ENCODE data around the gene TMEM150B. TPM values are rescaled to one million over a fixed set of nuclear protein-coding genes. Genes with fewer than 3 reads are reported as not detected.

TMEM150B gene
- total and polyA plus RNA-seq, 2 of the 13 experiments (the other 11 are each of a cell fraction or from before 2014, with no cell fraction given): 1.3 to 1.8 TPM

DNA sequence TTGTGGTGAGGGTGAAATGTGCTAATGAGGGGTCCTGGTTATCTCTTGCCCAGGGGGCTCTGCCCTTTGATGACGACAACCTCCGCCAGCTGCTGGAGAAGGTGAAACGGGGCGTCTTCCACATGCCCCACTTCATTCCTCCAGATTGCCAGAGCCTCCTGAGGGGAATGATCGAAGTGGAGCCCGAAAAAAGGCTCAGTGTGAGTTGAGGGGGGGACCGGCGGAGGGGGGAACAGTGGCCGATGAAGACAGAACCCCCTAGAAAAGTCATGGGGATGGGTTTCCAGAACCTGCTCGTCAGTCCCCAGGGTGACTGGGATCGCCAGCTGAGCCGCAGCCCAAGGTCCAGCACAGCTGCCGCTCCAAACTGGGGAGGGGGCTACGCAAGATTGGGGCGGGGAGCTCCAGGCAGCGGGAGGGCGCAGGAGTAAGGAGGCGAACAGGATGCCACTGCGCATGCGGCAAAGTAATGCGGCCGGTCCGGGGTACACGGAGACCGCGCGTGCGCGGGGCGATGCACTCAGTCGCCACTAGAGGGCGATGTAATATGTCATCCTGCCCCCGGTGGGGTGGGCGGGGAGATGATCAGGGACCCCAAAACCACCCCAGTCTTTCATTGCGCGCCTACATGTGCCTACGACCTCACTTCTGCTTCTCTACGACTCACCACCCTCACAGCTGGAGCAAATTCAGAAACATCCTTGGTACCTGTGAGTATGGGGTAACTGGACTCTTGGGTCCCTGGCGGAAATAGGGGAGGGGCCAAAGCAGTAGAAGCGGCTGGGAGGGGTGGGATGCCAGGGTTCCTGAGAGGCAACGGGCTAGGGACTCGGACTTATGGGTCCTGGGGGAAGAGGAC, 23.5 kb downstream of the TMEM150B start (continued):
- no peak for TF ChIP-seq RNF219 (CRISPR knock-in tag; IDR thresholded peaks at IDR 0.05)
- no peak for TF ChIP-seq RARG (CRISPR knock-in tag; IDR thresholded peaks at IDR 0.05; ENCODE audit: low read depth)
- no peak for TF ChIP-seq ZNF614 (CRISPR knock-in tag; IDR thresholded peaks at IDR 0.05; ENCODE audit: borderline replicate concordance)
- TF ChIP-seq REXO4 (CRISPR knock-in tag; IDR thresholded peaks at IDR 0.05; ENCODE audit: borderline replicate concordance): no peak
- TF ChIP-seq ZNF639 (CRISPR knock-in tag; conservative IDR thresholded peaks at IDR 0.05): no peak
- TF ChIP-seq ZNF33A (CRISPR knock-in tag; IDR thresholded peaks at IDR 0.05; ENCODE audit: borderline replicate concordance): no peak
- TF ChIP-seq U2AF2 (IDR thresholded peaks at IDR 0.05; ENCODE audit: low read depth, low read length): no peak
- TF ChIP-seq, protein P1, sequence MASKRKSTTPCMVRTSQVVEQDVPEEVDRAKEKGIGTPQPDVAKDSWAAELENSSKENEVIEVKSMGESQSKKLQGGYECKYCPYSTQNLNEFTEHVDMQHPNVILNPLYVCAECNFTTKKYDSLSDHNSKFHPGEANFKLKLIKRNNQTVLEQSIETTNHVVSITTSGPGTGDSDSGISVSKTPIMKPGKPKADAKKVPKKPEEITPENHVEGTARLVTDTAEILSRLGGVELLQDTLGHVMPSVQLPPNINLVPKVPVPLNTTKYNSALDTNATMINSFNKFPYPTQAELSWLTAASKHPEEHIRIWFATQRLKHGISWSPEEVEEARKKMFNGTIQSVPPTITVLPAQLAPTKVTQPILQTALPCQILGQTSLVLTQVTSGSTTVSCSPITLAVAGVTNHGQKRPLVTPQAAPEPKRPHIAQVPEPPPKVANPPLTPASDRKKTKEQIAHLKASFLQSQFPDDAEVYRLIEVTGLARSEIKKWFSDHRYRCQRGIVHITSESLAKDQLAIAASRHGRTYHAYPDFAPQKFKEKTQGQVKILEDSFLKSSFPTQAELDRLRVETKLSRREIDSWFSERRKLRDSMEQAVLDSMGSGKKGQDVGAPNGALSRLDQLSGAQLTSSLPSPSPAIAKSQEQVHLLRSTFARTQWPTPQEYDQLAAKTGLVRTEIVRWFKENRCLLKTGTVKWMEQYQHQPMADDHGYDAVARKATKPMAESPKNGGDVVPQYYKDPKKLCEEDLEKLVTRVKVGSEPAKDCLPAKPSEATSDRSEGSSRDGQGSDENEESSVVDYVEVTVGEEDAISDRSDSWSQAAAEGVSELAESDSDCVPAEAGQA (IDR thresholded peaks at IDR 0.05; ENCODE audit: low read depth): no peak
- TF ChIP-seq, protein P1 (CRISPR knock-in tag; IDR thresholded peaks at IDR 0.05; ENCODE audit: borderline replicate concordance): no peak
- TF ChIP-seq CHCHD3 (CRISPR knock-in tag; IDR thresholded peaks at IDR 0.05): no peak
- 0 out of 2 replicates have a peak, but pooled peaks have one; percentile 16 for TF ChIP-seq MTF2 (CRISPR knock-in tag; IDR thresholded peaks at IDR 0.05; ENCODE audit: borderline replicate concordance)
- TF ChIP-seq PAXIP1 (CRISPR knock-in tag; conservative IDR thresholded peaks at IDR 0.05): no peak
- TF ChIP-seq ZFYVE20 (CRISPR knock-in tag; IDR thresholded peaks at IDR 0.05; ENCODE audit: borderline replicate concordance, low read depth): no peak
- no peak for TF ChIP-seq GPN1 (CRISPR knock-in tag; IDR thresholded peaks at IDR 0.05; ENCODE audit: borderline replicate concordance)
- TF ChIP-seq CENPT (CRISPR knock-in tag; IDR thresholded peaks at IDR 0.05; ENCODE audit: low read depth): no peak

All from HepG2 (cell line).